ENCODE data around the gene NPHP4.
"Not testable (repeated sequence)": the region's sequence is repeated elsewhere in the genome, so short reads cannot be mapped to it uniquely, and the experiment has no call there.

The NPHP4 gene

DNA sequence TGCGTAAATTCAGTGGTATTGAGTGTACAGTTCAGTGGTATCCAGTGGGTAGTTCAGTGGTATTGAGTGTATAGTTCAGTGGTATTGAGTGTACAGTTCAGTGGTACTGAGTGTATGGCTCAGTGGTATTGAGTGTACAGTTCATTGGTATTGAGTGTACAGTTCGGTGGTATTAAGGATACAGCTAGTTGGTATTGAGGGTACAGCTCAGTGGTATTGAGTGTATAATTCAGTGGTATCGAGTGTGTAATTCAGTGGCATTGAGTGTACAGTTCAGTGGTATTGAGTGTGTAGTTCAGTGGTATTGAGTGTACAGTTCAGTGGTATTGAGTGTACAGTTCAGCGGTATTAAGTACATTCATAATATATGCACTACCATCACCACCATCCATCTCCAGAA, 30.0 kb upstream of the NPHP4 start:
- Histone ChIP-seq H3K36me3 (ENCODE audit: control insufficient read depth, insufficient read depth, low read length, severe bottlenecking) (no peaks in the 10 kb centered on the region), H3K27me3 (replicated peaks; ENCODE audit: control insufficient read depth, insufficient read depth, low read length) (peaks cover 10% of the 10 kb centered on the region), H3K9ac (ENCODE audit: low read length) (no peak overlapping the region), H3K4me1 (ENCODE audit: control insufficient read depth, insufficient read depth, low read length) (no peaks in the 10 kb centered on the region), H3K9me3 (ENCODE audit: control insufficient read depth, low read length) (no peaks in the 10 kb centered on the region), H3K4me3 (ENCODE audit: low read length) (no peak overlapping the region)
- DNase-seq (ENCODE audit: low read depth) = no peak

DNA sequence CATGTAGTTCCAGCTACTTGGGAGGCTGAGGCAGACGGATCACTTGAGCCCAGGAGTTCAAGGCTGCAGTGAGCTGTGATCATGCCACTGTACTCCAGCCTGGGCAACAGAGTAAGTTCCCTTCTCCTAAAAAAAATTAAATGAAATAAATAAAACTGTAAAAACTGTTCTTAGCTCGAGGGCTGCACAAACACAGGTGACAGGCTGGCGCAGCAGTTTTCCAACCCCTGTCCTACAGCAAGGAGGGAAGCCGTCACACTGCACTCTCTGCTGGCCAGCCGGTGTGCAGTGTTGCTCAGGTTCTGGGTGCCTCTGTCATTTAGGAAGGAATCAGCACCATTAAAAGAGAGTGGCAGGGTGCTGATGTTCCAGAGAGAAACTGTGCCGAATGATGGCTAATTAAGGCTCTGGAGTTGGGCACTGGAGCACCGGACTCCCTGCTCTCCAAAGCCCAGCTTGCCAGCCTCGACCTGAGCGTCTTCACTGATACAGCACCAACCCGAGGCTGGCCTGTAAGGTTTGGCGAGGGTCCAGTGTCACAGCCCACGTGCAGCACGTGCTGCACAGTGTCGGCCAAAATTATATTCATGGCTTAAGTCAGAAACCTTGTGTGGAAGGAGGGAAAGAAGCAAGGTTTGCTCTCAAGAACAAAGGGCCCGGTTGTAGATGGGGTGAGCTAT, 27.1 kb upstream of the NPHP4 start:
- H3K4me1 ChIP-seq (ENCODE audit: control insufficient read depth, insufficient read depth, low read length) = peaks cover 4% of the 10 kb centered on the region
- no peaks in the 10 kb centered on the region for H3K27me3 ChIP-seq (replicated peaks; ENCODE audit: control insufficient read depth, insufficient read depth, low read length)
- no peaks in the 10 kb centered on the region for H3K36me3 ChIP-seq (ENCODE audit: control insufficient read depth, insufficient read depth, low read length, severe bottlenecking)
- no peak for DNase-seq (ENCODE audit: low read depth)
- no peak overlapping the region for H3K4me3 ChIP-seq (ENCODE audit: low read length)
- no peaks in the 10 kb centered on the region for H3K9me3 ChIP-seq (ENCODE audit: control insufficient read depth, low read length)
- H3K9ac ChIP-seq (ENCODE audit: low read length) = no peak overlapping the region

DNA sequence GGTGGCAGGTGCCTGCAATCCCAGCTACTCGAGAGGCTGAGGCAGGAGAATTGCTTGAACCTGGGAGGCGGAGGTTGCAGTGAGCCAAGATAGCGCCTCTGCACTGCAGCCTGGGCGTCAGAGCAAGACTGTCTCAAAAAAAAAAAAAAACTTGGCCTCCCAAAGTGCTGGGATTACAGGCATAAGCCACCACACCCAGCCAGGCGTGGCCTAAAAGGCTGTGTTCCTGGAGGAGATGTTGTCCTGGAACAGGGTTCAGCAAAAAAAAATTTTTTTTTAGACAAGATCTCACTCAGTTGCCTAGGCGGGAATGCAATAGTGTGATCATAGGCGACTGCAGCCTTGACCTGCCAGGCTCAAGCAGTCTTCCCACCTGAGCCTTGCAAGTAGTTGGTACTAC, 25.4 kb upstream of the NPHP4 start:
- not testable (repeated sequence) for H3K9me3 ChIP-seq (ENCODE audit: control insufficient read depth, low read length); DNase-seq (ENCODE audit: low read depth); H3K9ac ChIP-seq (ENCODE audit: low read length); H3K4me3 ChIP-seq (ENCODE audit: low read length); H3K4me1 ChIP-seq (ENCODE audit: control insufficient read depth, insufficient read depth, low read length); H3K27me3 ChIP-seq (replicated peaks; ENCODE audit: control insufficient read depth, insufficient read depth, low read length); H3K36me3 ChIP-seq (ENCODE audit: control insufficient read depth, insufficient read depth, low read length, severe bottlenecking)

DNA sequence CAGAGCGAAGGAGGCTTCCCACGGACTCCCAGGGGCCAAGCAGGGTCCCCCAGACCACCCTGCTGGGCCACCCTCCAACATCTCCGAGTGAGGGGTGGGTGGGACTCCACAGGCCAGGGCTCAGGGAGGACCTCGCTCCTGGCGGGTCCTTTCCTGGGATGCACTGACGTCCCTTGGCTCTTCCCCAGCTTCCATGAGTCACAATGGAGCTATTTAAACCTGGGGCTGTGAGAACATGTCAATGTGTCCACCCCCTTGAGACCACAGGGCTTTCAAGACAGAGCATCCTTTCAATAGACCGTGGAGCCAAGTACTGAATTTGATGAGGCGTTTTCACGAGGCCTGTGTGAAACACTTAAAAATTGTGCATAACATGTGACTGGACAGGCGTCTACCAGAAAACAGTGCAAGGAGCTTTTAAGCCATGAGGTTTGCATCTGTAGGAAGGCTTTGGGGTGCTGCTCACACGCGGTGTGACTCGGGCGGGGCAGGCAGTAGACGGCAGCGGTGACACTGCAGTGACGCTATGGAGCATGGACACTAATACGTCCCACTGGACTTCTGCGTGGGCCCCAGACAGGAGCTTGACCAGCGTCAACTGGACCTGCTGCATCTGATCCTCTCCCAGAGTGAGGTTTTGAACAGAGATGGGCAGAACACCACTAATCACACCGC, 24.1 kb upstream of the NPHP4 start:
- Histone ChIP-seq H3K36me3 (ENCODE audit: control insufficient read depth, insufficient read depth, low read length, severe bottlenecking) (no peaks in the 10 kb centered on the region), H3K4me1 (ENCODE audit: control insufficient read depth, insufficient read depth, low read length) (peaks cover 5% of the 10 kb centered on the region), H3K4me3 (ENCODE audit: low read length) (no peak overlapping the region), H3K9me3 (ENCODE audit: control insufficient read depth, low read length) (no peaks in the 10 kb centered on the region), H3K9ac (ENCODE audit: low read length) (no peak overlapping the region), H3K27me3 (replicated peaks; ENCODE audit: control insufficient read depth, insufficient read depth, low read length) (no peaks in the 10 kb centered on the region)
- DNase-seq (ENCODE audit: low read depth) = no peak

DNA sequence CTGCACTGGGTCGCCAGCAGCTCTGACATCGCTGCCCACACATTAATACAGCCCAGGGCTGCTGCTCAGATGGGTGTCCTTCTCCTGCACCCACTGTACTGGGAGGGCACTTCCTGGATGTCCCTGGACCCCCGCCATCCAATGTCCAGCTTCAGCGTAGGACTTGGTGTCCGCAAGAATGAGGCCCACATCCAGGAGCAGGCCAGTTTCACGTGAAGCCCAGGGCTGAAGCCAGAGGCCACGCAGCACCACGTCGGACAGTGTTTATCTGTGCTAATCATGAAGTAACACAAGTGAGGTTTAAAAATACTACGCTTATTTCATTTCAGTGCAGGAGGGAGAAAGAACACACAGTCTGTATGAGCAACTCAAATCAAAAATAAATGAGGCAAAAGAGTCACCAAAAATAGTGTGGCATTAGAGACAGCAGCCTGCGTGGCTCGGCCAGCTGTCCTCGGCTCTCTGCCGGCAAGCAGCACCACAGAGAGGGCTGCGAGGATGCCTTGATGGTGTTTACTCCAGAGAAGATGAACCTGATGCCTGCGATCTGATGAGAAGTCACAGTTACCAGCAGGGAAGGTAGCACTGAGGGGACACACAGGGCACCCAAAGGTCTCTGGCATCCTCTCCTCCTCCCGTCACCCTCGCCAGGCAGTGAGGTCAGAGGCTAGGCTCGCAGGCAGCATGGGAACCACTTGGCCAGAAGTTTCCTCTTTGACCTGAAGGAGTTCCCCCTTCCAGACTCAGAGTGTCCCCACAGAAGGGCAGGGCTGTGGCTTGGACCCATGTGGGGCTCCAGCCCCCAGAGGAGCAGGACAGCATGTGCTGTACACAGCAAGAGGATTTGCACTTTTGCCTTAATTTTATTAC, 22.1 kb upstream of the NPHP4 start:
- H3K4me3 ChIP-seq (ENCODE audit: low read length) = no peak overlapping the region
- no peaks in the 10 kb centered on the region for H3K36me3 ChIP-seq (ENCODE audit: control insufficient read depth, insufficient read depth, low read length, severe bottlenecking)
- H3K4me1 ChIP-seq (ENCODE audit: control insufficient read depth, insufficient read depth, low read length) = peaks cover 8% of the 10 kb centered on the region
- DNase-seq (ENCODE audit: low read depth) = no peak
- no peak overlapping the region for H3K9ac ChIP-seq (ENCODE audit: low read length)
- H3K27me3 ChIP-seq (replicated peaks; ENCODE audit: control insufficient read depth, insufficient read depth, low read length) = peaks cover 2% of the 10 kb centered on the region
- H3K9me3 ChIP-seq (ENCODE audit: control insufficient read depth, low read length) = no peaks in the 10 kb centered on the region

DNA sequence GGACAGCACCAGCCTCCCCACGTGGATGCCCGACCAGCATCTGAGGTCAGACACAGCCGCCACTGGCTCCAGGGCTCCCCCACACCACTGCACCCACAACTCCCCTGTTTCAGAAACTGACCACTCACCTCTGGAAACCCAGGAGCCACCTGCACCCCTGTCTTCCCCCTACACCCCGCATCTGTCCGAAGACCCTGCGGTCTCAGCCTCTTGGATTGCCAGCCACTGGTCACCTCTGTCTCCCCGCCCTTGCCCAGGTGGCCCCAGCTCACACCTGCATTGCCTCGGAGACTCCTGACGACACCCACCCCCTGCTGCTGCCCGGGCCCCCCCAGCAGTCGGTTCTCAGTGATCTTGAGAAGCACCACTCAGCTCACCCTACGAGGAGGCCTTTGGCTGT, 21.3 kb upstream of the NPHP4 start:
- H3K4me3 ChIP-seq (ENCODE audit: low read length) = no peak overlapping the region
- no peak for DNase-seq (ENCODE audit: low read depth)
- H3K9me3 ChIP-seq (ENCODE audit: control insufficient read depth, low read length) = no peaks in the 10 kb centered on the region
- H3K36me3 ChIP-seq (ENCODE audit: control insufficient read depth, insufficient read depth, low read length, severe bottlenecking) = no peaks in the 10 kb centered on the region
- no peak overlapping the region for H3K9ac ChIP-seq (ENCODE audit: low read length)
- peaks cover 14% of the 10 kb centered on the region for H3K4me1 ChIP-seq (ENCODE audit: control insufficient read depth, insufficient read depth, low read length)
- H3K27me3 ChIP-seq (replicated peaks; ENCODE audit: control insufficient read depth, insufficient read depth, low read length) = peaks cover 2% of the 10 kb centered on the region

DNA sequence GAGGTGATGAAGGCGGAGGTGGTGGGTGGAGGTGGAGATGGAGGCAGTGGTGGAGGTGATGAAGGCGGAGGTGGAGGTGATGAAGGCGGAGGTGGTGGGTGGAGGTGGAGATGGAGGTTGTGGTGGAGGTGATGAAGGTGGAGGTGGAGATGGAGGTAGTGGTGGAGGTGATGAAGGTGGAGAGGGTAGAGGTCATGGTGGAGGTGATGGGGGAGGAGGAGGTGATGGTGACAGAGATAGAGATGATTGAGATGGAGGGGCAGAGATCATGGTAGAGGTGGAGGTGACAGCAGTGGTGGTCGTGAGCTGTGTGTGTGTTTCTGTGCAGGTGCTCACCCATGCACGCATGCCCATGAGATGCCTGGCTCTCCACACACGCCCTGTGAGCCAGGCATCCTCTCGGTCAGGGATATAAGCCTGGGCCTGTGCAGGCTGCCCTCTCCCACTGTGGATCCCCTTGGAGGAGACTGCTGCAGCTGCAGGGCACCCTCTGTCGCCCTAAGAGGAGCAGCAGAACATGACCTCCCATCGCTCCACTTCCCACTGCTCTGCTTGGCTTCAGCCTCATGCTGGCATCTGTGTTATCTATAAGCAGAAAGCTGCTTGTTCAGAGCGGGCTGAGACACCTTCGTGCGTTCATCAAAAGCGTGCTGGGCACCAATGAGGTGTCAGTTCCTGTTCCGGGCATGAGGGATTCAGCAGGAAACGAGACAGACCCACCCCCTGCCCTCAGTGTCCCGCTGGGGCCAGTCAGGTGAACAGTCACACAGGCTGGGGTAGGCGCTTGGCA, 20.5 kb upstream of the NPHP4 start:
- no peaks in the 10 kb centered on the region for H3K9me3 ChIP-seq (ENCODE audit: control insufficient read depth, low read length)
- H3K4me3 ChIP-seq (ENCODE audit: low read length) = no peak overlapping the region
- H3K36me3 ChIP-seq (ENCODE audit: control insufficient read depth, insufficient read depth, low read length, severe bottlenecking) = no peaks in the 10 kb centered on the region
- H3K9ac ChIP-seq (ENCODE audit: low read length) = no peak overlapping the region
- peaks cover 2% of the 10 kb centered on the region for H3K27me3 ChIP-seq (replicated peaks; ENCODE audit: control insufficient read depth, insufficient read depth, low read length)
- peaks cover 14% of the 10 kb centered on the region for H3K4me1 ChIP-seq (ENCODE audit: control insufficient read depth, insufficient read depth, low read length)
- no peak for DNase-seq (ENCODE audit: low read depth)

DNA sequence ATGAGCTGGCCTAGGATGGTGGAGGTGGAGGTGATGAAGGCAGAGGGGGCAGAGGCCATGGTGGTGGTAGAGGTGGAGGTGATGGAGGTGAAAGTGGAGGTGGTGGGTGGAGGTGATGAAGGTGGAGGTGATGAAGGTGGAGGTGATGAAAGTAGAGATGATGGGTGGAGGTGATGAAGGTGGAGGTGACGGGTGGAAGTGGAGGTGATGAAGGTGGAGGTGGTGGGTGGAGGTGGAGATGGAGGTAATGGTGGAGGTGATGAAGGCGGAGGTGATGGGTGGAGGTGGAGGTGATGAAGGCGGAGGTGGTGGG, 19.7 kb upstream of the NPHP4 start:
- Histone ChIP-seq H3K27me3 (replicated peaks; ENCODE audit: control insufficient read depth, insufficient read depth, low read length) (peaks cover 2% of the 10 kb centered on the region), H3K4me3 (ENCODE audit: low read length) (no peak overlapping the region), H3K4me1 (ENCODE audit: control insufficient read depth, insufficient read depth, low read length) (peaks cover 14% of the 10 kb centered on the region), H3K36me3 (ENCODE audit: control insufficient read depth, insufficient read depth, low read length, severe bottlenecking) (no peaks in the 10 kb centered on the region), H3K9me3 (ENCODE audit: control insufficient read depth, low read length) (no peaks in the 10 kb centered on the region), H3K9ac (ENCODE audit: low read length) (no peak overlapping the region)
- DNase-seq (ENCODE audit: low read depth) = no peak

DNA sequence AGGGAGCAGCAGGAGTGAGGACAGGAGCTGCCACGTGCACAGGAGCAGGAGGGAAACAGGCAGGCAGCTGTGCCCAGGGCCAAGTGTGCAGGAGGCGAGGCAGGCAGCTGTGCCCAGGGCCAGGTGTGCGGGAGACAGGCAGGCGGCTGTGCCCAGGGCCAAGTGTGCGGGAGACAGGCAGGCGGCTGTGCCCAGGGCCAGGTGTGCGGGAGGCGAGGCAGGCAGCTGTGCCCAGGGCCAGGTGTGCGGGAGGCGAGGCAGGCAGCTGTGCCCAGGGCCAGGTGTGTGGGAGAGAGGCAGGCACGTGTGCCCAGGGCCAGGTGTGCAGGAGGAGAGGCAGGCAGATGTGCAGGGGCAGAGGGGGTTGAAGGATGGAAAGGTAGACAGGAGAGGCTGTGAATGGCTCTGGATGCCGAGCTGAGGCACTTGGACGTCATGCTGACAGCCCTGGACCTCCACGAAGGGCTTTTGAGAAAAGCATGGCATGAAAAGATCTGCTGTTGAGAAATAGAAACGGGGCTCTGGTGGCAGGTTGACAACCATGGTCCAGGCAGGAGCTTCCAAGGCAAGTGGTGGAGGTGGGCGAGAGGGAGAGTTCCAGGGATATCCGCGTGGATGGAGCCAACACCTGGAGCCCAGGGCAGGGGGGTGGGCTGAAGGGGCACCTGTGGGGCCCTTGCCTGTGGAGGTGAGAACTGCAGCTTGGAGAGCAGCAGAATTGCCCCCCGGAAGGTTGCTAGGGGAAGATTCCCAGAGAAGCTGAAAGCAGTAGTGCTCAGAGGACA, 19.1 kb upstream of the NPHP4 start:
- Histone ChIP-seq H3K9me3 (ENCODE audit: control insufficient read depth, low read length) (no peaks in the 10 kb centered on the region), H3K27me3 (replicated peaks; ENCODE audit: control insufficient read depth, insufficient read depth, low read length) (peaks cover 2% of the 10 kb centered on the region), H3K4me3 (ENCODE audit: low read length) (no peak overlapping the region), H3K4me1 (ENCODE audit: control insufficient read depth, insufficient read depth, low read length) (peaks cover 14% of the 10 kb centered on the region), H3K36me3 (ENCODE audit: control insufficient read depth, insufficient read depth, low read length, severe bottlenecking) (no peaks in the 10 kb centered on the region), H3K9ac (ENCODE audit: low read length) (no peak overlapping the region)
- DNase-seq (ENCODE audit: low read depth) = no peak

DNA sequence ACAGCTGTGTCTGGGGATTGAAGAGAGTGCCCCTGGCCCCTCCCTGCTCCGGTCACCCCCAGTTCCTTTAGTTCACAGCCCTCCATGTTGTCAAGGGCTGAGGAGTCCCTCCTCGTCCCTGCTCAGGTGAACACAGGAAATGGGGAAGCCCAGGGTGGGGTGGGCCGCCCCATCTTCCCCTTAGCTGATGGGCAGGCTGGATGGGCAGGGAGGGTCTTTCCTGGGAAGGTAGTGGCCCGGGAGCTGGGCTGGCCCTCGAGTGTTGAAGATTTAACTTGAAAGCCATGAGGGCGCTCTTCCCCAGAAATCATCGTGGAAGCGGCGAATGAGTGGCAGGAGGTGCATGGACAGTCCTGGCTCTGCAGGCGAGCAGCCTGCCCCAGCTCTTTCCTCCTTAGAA, 18.3 kb upstream of the NPHP4 start:
- Histone ChIP-seq H3K27me3 (replicated peaks; ENCODE audit: control insufficient read depth, insufficient read depth, low read length) (peaks cover 2% of the 10 kb centered on the region), H3K9me3 (ENCODE audit: control insufficient read depth, low read length) (no peaks in the 10 kb centered on the region), H3K4me3 (ENCODE audit: low read length) (no peak overlapping the region), H3K36me3 (ENCODE audit: control insufficient read depth, insufficient read depth, low read length, severe bottlenecking) (no peaks in the 10 kb centered on the region), H3K9ac (ENCODE audit: low read length) (no peak overlapping the region), H3K4me1 (ENCODE audit: control insufficient read depth, insufficient read depth, low read length) (peaks cover 14% of the 10 kb centered on the region)
- no peak for DNase-seq (ENCODE audit: low read depth)
